Fibroblast of peridontal ligament (primary cell): ENCODE data around the gene ZG16.
A peak's percentile ranks its signal among the peaks of the same experiment; 100 is the strongest.

Experiments used
- DNase-seq: peaks from one replicate; pipeline ENCODE4 v3.0.0-alpha.2; 2010; ENCODE audit errors: extremely low read depth

Gene ZG16

GRCh38 chr16:29809031-29809747, 31.1 kb downstream of the ZG16 start:
- no peak for DNase-seq

- DNase-seq = no peak
These were observed 32.0 kb downstream of the ZG16 start for GRCh38 chr16:29809850-29810698.

DNA sequence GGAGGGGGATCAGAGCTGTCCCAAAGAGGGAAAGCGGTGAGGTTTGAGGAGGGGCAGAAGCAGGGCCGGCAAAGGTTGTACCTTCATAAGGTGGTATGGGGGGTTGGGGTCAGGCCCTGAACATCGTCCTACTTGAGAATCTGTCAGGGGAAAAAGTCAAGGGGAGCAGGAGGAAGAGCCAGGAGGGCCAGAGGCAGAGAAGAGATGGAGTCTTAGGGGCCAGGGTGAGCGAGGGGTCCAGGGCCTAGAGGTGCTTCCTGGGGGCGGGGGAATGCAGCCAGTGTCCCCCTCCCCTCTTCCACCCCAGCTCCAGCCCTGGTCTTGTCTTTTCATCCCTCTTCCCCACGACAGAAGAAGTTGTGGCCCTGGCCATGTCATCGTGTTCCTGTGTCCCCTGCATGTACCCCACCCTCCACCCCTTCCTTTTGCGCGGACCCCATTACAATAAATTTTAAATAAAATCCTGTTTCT, 32.7 kb downstream of the ZG16 start:
- DNase-seq = no peak

GRCh38 chr16:29811170-29811895, 33.3 kb downstream of the ZG16 start:
- peak; percentile 96 for DNase-seq

DNA sequence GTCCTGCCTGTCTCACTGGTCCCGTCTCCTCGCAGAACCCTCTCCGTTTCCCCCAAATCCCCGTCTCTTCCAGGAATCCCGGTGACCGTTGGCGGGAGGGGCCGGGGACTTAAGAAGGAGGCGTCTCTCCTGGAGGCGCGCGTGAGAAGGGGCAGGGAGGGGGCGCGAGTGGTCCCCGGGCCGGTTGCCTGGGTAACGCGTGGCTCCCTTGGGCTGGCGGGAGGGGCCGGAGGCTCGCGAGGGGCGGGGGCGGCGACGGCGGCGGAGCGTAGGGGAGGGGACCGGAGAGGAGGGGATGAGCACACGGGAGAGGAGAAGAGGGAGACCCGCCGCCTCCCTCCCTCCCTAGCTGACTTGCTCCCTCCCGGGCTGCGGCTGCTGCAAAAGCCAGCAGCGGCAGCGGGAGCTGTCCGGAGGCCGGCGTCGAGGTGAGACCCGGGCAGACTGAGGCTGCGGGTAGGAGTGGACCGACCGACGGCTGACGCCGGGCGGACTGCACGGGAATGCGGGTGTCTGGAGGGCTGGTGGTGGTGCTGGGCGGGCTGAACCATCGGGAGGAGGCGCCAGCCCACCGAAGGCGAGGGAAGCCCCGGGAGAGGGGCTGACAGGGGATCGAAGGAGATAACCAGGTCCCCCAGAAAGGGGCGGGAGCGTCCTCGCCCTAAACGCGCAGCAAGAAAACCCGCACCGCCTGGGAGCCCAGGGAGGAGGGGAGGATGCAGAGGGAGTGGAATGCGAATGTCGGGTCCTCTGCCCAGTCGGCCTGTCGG, 34.0 kb downstream of the ZG16 start, which contains the start of gene PRRT2:
PRRT2 (plus strand) TSS at position 298 of the 770 bp plus-strand sequence. CDS start 862 bp downstream, outside the sequence.
- peak; percentile 49 for DNase-seq

GRCh38 chr16:29812754-29813643, 34.9 kb downstream of the ZG16 start:
- DNase-seq = no peak

GRCh38 chr16:29813644-29814562, 35.8 kb downstream of the ZG16 start:
- no peak for DNase-seq

GRCh38 chr16:29814592-29814991, 36.5 kb downstream of the ZG16 start:
- no peak for DNase-seq

DNA sequence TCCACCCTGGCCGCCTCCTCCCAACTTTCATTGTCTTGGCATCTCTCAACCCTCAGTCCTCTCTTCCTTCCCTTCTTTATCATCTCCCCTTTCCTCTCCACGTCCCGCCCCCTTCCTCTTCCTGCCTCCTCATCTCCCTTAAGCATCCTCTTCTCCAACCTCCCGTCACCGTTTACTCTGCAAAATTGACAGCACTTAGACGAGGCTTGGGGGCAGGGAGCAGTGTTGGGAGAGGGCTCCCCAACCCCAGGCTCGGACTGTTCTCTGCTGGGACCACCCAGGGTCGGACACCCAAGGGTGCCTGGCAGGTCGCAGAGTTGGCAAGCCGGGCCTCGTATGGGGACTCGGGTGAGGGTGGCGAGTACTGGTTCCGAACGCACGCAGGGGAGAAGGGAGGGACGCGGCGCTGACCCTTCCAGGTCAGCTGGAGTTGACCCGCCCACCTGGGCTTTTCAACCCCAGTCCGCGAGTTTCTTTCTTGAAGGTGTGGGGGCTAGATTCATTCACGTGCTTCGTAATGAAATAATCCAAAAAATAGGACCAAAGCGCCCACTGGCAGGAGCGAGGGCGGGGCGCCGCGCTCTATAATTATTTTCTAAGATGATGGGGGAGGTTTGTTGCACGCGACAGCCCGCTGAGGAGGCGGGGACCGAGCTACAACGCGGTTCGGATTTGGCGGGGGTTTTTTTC, 37.1 kb downstream of the ZG16 start:
- no peak for DNase-seq

- peak; percentile 99 for DNase-seq
These were observed 38.0 kb downstream of the ZG16 start, which contains the start of gene PAGR1 for GRCh38 chr16:29815793-29816693. Gene PAGR1 (plus strand): TSS chr16:29816152. CDS start chr16:29816526, 374 bp downstream.

GRCh38 chr16:29816694-29817441, 38.8 kb downstream of the ZG16 start:
- no peak for DNase-seq

DNA sequence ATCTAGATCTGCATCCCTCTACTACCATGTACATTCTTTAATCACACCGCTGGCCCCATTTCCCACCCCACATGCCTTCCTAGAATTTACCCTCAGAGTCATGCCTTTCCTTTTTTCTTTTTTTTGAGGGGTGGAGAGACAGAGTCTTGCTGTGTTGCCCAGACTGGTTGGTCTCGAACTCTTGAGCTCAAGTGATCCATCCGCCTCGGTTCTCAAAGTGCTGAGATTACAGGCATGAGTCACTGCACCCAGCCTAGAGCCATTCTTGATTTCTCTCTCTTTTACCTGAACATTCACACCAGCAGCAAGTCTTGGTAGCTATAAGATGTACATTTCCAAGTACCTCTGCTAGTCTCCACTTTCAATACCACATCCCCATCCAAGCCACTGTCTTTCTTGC, 40.0 kb downstream of the ZG16 start:
- DNase-seq = no peak

DNA sequence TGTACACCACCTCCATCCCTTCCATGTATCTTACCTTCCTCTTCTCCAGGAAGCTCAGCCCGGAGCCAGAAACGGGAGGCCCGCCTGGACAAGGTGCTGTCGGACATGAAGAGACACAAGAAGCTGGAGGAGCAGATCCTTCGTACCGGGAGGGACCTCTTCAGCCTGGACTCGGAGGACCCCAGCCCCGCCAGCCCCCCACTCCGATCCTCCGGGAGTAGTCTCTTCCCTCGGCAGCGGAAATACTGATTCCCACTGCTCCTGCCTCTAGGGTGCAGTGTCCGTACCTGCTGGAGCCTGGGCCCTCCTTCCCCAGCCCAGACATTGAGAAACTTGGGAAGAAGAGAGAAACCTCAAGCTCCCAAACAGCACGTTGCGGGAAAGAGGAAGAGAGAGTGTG, 41.5 kb downstream of the ZG16 start:
- DNase-seq = no peak

GRCh38 chr16:29820271-29820701, 42.2 kb downstream of the ZG16 start, which contains the start of gene MVP:
Gene MVP (plus strand): TSS chr16:29820462. CDS start chr16:29830550, 10,088 bp downstream.
- DNase-seq = peak; percentile 75

- peak; percentile 51 for DNase-seq
These were observed 42.9 kb downstream of the ZG16 start for GRCh38 chr16:29820730-29821642.
